AG09309 (cell line): ENCODE results near the gene USP15.

Source experiments
- DNase-seq: peaks from one replicate; pipeline ENCODE4 v3.0.0-alpha.2; 2010; ENCODE audit warnings: low read depth
- H3K4me3 ChIP-seq: 2 replicates; pipeline ENCODE4 v1.5.1; 2011; ENCODE audit warnings: mild to moderate bottlenecking, low read depth, low read length, moderate library complexity; ENCODE audit not compliant: control insufficient read depth
- CTCF ChIP-seq: IDR thresholded peaks from 2 replicates; pipeline ENCODE4 v1.5.1; 2011; ENCODE audit warnings: mild to moderate bottlenecking, low read depth, low read length, inconsistent platforms; ENCODE audit not compliant: insufficient read depth, control insufficient read depth; ENCODE audit errors: missing control alignments

Gene USP15

GRCh38 chr12:62267026-62267425, 6.8 kb downstream of the USP15 start:
- TF ChIP-seq CTCF = no peak
- H3K4me3 ChIP-seq = no peak overlapping the region
- no peak for DNase-seq

GRCh38 chr12:62267480-62267879, 7.3 kb downstream of the USP15 start:
- TF ChIP-seq CTCF = no peak
- DNase-seq = no peak
- no peak overlapping the region for H3K4me3 ChIP-seq

GRCh38 chr12:62268956-62269355, 8.8 kb downstream of the USP15 start:
- no peak for TF ChIP-seq CTCF
- DNase-seq = no peak

GRCh38 chr12:62269464-62270228, 9.4 kb downstream of the USP15 start:
- TF ChIP-seq CTCF = no peak
- no peak overlapping the region for H3K4me3 ChIP-seq
- no peak for DNase-seq

More at GRCh38 chr12:62268956-62269355, 8.8 kb downstream of the USP15 start:
- no peak overlapping the region for H3K4me3 ChIP-seq

- no peak for TF ChIP-seq CTCF
- H3K4me3 ChIP-seq = no peak overlapping the region
- DNase-seq = no peak
Observed at GRCh38 chr12:62270384-62270783, 10.2 kb downstream of the USP15 start.

- TF ChIP-seq CTCF = no peak
- H3K4me3 ChIP-seq = no peak overlapping the region
Observed at GRCh38 chr12:62270872-62271271, 10.7 kb downstream of the USP15 start.

More at GRCh38 chr12:62270872-62271271, 10.7 kb downstream of the USP15 start:
- no peak for DNase-seq
